Sigmoid colon (tissue), 7 donors: ENCODE data around the gene SMKR1. TPM values are rescaled to one million over a fixed set of nuclear protein-coding genes. Genes with fewer than 3 reads are reported as not detected.
"Not testable (repeated sequence)": the region's sequence is repeated elsewhere in the genome, so short reads cannot be mapped to it uniquely, and the experiment has no call there.

Experiments
- DNase-seq: peaks from one replicate; pipeline ENCODE4 v3.0.0-alpha.2; 2019
- H3K27ac ChIP-seq, 4 donors: fragments of 200-600 bp; sonication (generic); one replicate each; pipeline ENCODE4 v1.5.1; 2016 to 2019; ENCODE audit warnings: mild to moderate bottlenecking in 1 of 4
- H3K27me3 ChIP-seq, 3 donors: fragments of 200-600 bp; sonication (generic); one replicate each; pipeline ENCODE4 v1.5.1; 2019; ENCODE audit warnings: mild to moderate bottlenecking in 1 of 3
- H3K36me3 ChIP-seq, 4 donors: fragments of 200-600 bp; sonication (generic); one replicate each; pipeline ENCODE4 v1.5.1; 2016 to 2019
- H3K4me1 ChIP-seq, 4 donors: fragments of 200-600 bp; sonication (generic); one replicate each; pipeline ENCODE4 v1.5.1; 2017 to 2019
- H3K4me3 ChIP-seq, 4 donors: fragments of 200-600 bp; sonication (generic); one replicate each; pipeline ENCODE4 v1.5.1; 2017 to 2019; ENCODE audit warnings: mild to moderate bottlenecking in 2 of 4, moderate library complexity in 1 of 4
- H3K9me3 ChIP-seq, 4 donors: fragments of 200-600 bp in 3 of 4; sonication (generic) in 3 of 4; one replicate each; pipeline versions ENCODE4 v1.5.1 to v1.6.1; 2013 to 2019
- EP300 ChIP-seq, 4 donors: sonication (generic); formaldehyde crosslinking; IDR thresholded peaks; one replicate each; pipeline ENCODE4 v1.6.1; 2017; ENCODE audit warnings: antibody characterized with exemption in 4 of 4
- POLR2A ChIP-seq, 2 donors: fragments of 450-650 bp; IDR thresholded peaks; one replicate each; pipeline ENCODE4 v1.6.1; 2016; ENCODE audit warnings: antibody characterized with exemption in 2 of 2, mild to moderate bottlenecking in 2 of 2, moderate library complexity in 2 of 2
- POLR2AphosphoS5 ChIP-seq, 4 donors: sonication (generic); formaldehyde crosslinking; IDR thresholded peaks; one replicate each; pipeline ENCODE4 v1.6.1; 2017; ENCODE audit warnings: antibody characterized with exemption in 4 of 4
- WGBS, 2 donors: extraction: QIAGEN DNeasy Blood & Tissue Kit; methylation state at CpG; one replicate each; pipeline ENCODE4 v1.1.7; 2013; 5-methylcytosine and 5-hydroxymethylcytosine counted together
- intact Hi-C: fragments of 100-400 bp; cut with DNase I; formaldehyde crosslinking; loops from one replicate; pipeline ENCODE4 v1.15.1; 2023
- polyA plus RNA-seq, 3 donors: library from polyadenylated mRNA; stranded (reverse); fragments of 200-250 nt; gene quantifications; one replicate each; pipeline ENCODE4 v1.2.3, GENCODE V29; 2013
- total RNA-seq, 4 donors: library from RNA; depleted of rRNA; stranded (reverse); fragments of >200 nt; gene quantifications; one replicate each; pipeline ENCODE4 v1.1.0, GENCODE V29; 2016
- TF ChIP-seq, protein P1 (sequence below), 4 experiments: fragments of 450-650 bp in 3 of 4; fragments of 200-600 bp in 1 of 4; IDR thresholded peaks; one replicate each; pipeline ENCODE4 v1.5.1; 2016 to 2019; ENCODE audit warnings: antibody characterized with exemption in 4 of 4, mild to moderate bottlenecking in 3 of 4, moderate library complexity in 2 of 4
- donor health status: healthy with polysubstance abuse.
- donor health status: Bipolar disorder and iron deficiency.
- donor health status: healthy.

The SMKR1 gene
- total and polyA plus RNA-seq, 7 donors: 0.45 TPM; not detected in 6

DNA sequence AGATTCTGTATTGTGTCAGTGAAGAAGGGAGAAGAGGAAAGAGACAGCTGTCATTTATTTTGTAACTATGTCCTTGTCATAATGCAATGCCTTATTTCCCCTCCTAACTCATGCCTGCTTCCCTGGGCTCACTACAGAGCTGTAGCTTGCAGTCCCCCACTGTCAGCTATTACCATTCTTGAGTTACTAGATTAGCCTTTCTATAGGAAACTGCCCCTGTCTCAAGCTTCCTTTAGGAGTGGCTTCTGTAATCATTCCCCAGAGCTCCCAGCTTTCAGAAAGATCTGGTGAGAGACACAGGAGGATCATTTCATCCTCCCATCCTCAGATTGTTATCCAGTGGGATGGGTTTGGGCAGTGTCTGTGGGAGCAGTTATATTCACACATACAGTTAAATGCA lies 32.4 kb upstream of the SMKR1 start:
- H3K4me1 ChIP-seq: no peaks in the 10 kb centered on the region
- TF ChIP-seq POLR2AphosphoS5 (IDR thresholded peaks at IDR 0.05) (no peak), EP300 (IDR thresholded peaks at IDR 0.05) (no peak), POLR2A (IDR thresholded peaks at IDR 0.05) (no peak)
- TF ChIP-seq, protein P1, sequence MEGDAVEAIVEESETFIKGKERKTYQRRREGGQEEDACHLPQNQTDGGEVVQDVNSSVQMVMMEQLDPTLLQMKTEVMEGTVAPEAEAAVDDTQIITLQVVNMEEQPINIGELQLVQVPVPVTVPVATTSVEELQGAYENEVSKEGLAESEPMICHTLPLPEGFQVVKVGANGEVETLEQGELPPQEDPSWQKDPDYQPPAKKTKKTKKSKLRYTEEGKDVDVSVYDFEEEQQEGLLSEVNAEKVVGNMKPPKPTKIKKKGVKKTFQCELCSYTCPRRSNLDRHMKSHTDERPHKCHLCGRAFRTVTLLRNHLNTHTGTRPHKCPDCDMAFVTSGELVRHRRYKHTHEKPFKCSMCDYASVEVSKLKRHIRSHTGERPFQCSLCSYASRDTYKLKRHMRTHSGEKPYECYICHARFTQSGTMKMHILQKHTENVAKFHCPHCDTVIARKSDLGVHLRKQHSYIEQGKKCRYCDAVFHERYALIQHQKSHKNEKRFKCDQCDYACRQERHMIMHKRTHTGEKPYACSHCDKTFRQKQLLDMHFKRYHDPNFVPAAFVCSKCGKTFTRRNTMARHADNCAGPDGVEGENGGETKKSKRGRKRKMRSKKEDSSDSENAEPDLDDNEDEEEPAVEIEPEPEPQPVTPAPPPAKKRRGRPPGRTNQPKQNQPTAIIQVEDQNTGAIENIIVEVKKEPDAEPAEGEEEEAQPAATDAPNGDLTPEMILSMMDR (IDR thresholded peaks at IDR 0.05): no peak

DNA sequence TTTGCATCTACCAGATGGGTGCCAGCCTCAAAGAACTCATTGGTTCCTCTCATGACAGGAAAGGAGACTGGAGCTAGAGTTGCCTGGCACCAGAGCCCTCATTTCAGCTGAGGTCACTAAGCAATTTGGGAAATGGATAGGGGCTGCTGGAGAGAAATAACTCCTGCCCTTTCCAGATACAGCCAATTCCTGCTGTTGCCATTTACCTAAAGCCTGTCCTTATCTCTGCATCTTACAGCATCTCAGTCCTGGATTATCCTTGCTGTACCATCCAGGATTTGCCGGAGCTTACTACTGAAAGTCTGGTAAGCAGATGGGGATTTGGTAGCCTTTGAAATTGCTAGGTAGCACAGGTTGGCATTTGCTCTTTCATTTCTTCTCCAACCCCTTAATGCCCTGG lies 31.9 kb upstream of the SMKR1 start:
- H3K4me1 ChIP-seq: no peaks in the 10 kb centered on the region
- H3K27me3 ChIP-seq: no peaks in the 10 kb centered on the region
- no peak overlapping the region for H3K4me3 ChIP-seq
- TF ChIP-seq EP300 (IDR thresholded peaks at IDR 0.05): no peak
- TF ChIP-seq POLR2AphosphoS5 (IDR thresholded peaks at IDR 0.05): no peak
- no peak for TF ChIP-seq POLR2A (IDR thresholded peaks at IDR 0.05)
- TF ChIP-seq, protein P1 (IDR thresholded peaks at IDR 0.05): no peak
- WGBS, 2 donors: 95 to 96% methylated on average over 1 of the region's 1 CpG
- DNase-seq: no peak
- intact Hi-C loops: loop anchor here (5.0 kb wide), 1 partner anchor 248 kb away; no protein-coding TSS in a partner anchor
- no peak overlapping the region for H3K27ac ChIP-seq
- H3K9me3 ChIP-seq: no peaks in the 10 kb centered on the region
- no peaks in the 10 kb centered on the region for H3K36me3 ChIP-seq

More for the DNA sequence above, 32.4 kb upstream of the SMKR1 start:
- no peak for DNase-seq
- intact Hi-C loops: loop anchor here (5.0 kb wide), 1 partner anchor 248 kb away; no protein-coding TSS in a partner anchor
- Histone ChIP-seq H3K4me3 (no peak overlapping the region), H3K27me3 (no peaks in the 10 kb centered on the region), H3K27ac (no peak overlapping the region), H3K9me3 (no peaks in the 10 kb centered on the region), H3K36me3 (no peaks in the 10 kb centered on the region)

DNA sequence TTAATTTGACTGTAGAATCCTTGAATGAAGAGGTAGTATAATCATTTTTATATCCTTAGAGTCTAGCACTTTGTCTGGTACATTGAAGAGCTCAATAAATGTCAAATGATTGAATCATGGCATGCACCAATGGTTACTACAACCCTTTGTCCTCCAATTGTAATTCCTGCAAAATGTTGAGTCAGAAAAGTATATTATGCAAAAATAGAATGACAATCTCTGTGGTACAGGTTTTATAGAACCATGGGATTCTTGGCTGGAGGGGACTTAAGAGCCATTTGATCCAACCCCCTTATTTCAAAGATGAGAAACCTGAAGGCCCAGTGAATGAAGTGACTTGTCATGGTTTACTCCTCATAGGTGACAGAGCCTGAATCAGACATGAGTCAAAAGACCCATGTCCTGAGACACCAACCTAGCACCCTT lies 30.9 kb upstream of the SMKR1 start:
- H3K9me3 ChIP-seq: no peaks in the 10 kb centered on the region
- H3K27me3 ChIP-seq: no peaks in the 10 kb centered on the region
- H3K36me3 ChIP-seq: no peaks in the 10 kb centered on the region
- no peak for DNase-seq
- no peak overlapping the region for H3K4me3 ChIP-seq
- TF ChIP-seq EP300 (IDR thresholded peaks at IDR 0.05): no peak
- TF ChIP-seq POLR2A (IDR thresholded peaks at IDR 0.05): no peak
- TF ChIP-seq, protein P1 (IDR thresholded peaks at IDR 0.05): no peak
- no peak for TF ChIP-seq POLR2AphosphoS5 (IDR thresholded peaks at IDR 0.05)
- H3K4me1 ChIP-seq: no peaks in the 10 kb centered on the region
- H3K27ac ChIP-seq: no peak overlapping the region
- intact Hi-C loops: loop anchor here (5.0 kb wide), 1 partner anchor 249 kb away; no protein-coding TSS in a partner anchor

DNA sequence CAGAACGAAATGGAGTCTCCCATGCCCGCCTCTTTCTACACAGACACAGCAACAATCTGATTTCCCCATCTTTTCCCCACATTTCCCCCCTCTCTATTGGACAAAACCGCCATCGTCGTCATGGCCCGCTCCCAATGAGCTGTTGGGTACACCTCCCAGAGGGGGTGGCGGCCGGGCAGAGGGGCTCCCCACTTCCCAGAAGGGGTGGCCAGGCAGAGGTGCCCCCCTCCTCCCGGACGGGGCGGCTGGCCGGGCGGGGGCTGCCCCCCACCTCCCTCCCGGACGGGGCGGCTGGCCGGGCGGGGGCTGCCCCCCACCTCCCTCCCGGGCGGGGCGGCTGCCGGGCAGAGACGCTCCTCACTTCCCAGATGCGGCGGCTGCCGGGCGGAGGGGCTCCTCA lies 26.4 kb upstream of the SMKR1 start:
- intact Hi-C loops, H3K9me3 ChIP-seq, H3K36me3 ChIP-seq, H3K27ac ChIP-seq, H3K4me3 ChIP-seq, H3K4me1 ChIP-seq, DNase-seq, H3K27me3 ChIP-seq: not testable (repeated sequence)
- WGBS, 2 donors: 94 to 95% methylated on average over 27 of the region's 27 CpGs

DNA sequence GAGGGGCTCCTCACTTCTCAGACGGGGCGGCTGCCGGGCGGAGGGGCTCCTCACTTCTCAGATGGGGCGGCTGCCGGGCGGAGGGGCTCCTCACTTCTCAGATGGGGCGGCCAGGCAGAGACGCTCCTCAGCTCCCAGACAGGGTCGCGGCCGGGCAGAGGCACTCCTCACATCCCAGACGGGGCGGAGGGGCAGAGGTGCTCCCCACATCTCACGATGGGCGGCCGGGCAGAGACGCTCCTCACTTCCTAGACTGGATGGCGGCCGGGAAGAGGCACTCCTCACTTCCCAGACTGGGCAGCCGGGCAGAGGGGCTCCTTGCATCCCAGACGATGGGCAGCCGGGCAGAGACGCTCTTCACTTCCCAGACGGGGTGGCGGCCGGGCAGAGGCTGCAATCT lies 25.9 kb upstream of the SMKR1 start:
- H3K27ac ChIP-seq, H3K4me1 ChIP-seq, H3K4me3 ChIP-seq, H3K36me3 ChIP-seq, DNase-seq, H3K9me3 ChIP-seq, intact Hi-C loops, H3K27me3 ChIP-seq: not testable (repeated sequence)
- WGBS, 2 donors: 97 to 99% methylated on average over 23 of the region's 27 CpGs

DNA sequence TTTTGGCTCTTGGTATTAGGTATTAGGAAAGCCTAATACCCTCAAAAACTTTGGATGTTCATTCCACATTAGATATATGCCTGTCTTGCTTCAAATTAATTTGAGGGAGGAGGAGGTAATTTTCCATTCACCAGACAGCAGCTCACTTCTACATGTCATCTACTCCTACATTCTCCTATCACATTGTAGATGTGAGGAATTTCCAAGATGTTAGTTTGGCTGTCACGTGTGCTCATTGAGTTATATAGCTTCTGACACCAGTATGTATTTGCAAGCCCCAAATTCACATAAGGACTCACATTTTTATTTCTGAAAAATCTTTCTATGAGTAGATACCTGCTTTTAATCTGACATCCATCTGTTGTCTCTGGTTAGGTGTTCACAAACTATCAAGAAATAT lies 22.5 kb upstream of the SMKR1 start:
- Histone ChIP-seq H3K27ac (no peak overlapping the region), H3K4me1 (no peaks in the 10 kb centered on the region), H3K27me3 (no peaks in the 10 kb centered on the region), H3K36me3 (no peaks in the 10 kb centered on the region), H3K4me3 (no peak overlapping the region), H3K9me3 (no peaks in the 10 kb centered on the region)
- DNase-seq: no peak
- intact Hi-C loops: no loop called here
- 93 to 94% methylated on average over 1 of the region's 1 CpG for WGBS, 2 donors
- TF ChIP-seq POLR2A (IDR thresholded peaks at IDR 0.05): no peak
- no peak for TF ChIP-seq POLR2AphosphoS5 (IDR thresholded peaks at IDR 0.05)
- TF ChIP-seq, protein P1 (IDR thresholded peaks at IDR 0.05): no peak
- no peak for TF ChIP-seq EP300 (IDR thresholded peaks at IDR 0.05)
